Kidney (tissue), 14 donors: ENCODE results near the gene AUTS2. TPM values are rescaled to one million over a fixed set of nuclear protein-coding genes. Genes with fewer than 3 reads are reported as not detected.

ENCODE experiments used
- DNase-seq, 5 donors: peaks; one replicate each; pipeline ENCODE4 v3.0.0-alpha.2; 2013 to 2020
- FAIRE-seq: peaks from 2 replicates; lab custom pipeline; 2012; peaks lifted over from hg19 to GRCh38; lab: Jason Lieb, UNC
- H3K27ac ChIP-seq, 2 donors: one replicate each; pipeline ENCODE4 v1.7.0; 2013; ENCODE audit warnings: low read depth in 2 of 2, low read length in 2 of 2, inconsistent platforms in 1 of 2
- H3K27me3 ChIP-seq: one replicate; pipeline ENCODE4 v1.7.1; 2013; ENCODE audit warnings: low read length, inconsistent platforms; ENCODE audit not compliant: control insufficient read depth, insufficient read depth
- H3K36me3 ChIP-seq, 3 donors: one replicate each; pipeline versions ENCODE4 v1.7.0 to v1.7.1; 2013; ENCODE audit warnings: low read length in 3 of 3, control low read depth in 1 of 3, inconsistent platforms in 1 of 3; ENCODE audit not compliant: insufficient read depth in 3 of 3, control insufficient read depth in 2 of 3
- H3K4me1 ChIP-seq, 3 donors: one replicate each; pipeline versions ENCODE4 v1.7.0 to v1.7.1; 2013; ENCODE audit warnings: low read length in 3 of 3, inconsistent platforms in 1 of 3, low read depth in 1 of 3; ENCODE audit not compliant: control insufficient read depth in 2 of 3, insufficient read depth in 2 of 3
- H3K4me3 ChIP-seq, 3 donors: one replicate each; pipeline versions ENCODE4 v1.7.0 to v1.8.1; 2013; ENCODE audit warnings: low read length in 3 of 3, control low read depth in 1 of 3, inconsistent platforms in 1 of 3
- H3K9ac ChIP-seq, 3 donors: one replicate each; pipeline versions ENCODE4 v1.7.0 to v1.7.1; 2013; ENCODE audit warnings: low read length in 3 of 3, control low read depth in 1 of 3, inconsistent platforms in 1 of 3
- H3K9me3 ChIP-seq, 3 donors: one replicate each; pipeline versions ENCODE4 v1.7.0 to v1.7.1; 2013; ENCODE audit warnings: low read length in 3 of 3, control low read depth in 1 of 3, inconsistent platforms in 1 of 3; ENCODE audit not compliant: control insufficient read depth in 2 of 3, insufficient read depth in 1 of 3
- intact Hi-C: fragments of 100-400 bp; cut with DNase I; formaldehyde crosslinking; loops from one replicate; pipeline ENCODE4 v1.11.1; 2022
- polyA plus RNA-seq: library from polyadenylated mRNA; stranded (reverse); fragments of 350-450 nt; fragmentation: Illumina TruSeq; extraction: RNeasy Lipid Tissue Mini Kit (QIAGEN cat#74804); gene quantifications from one replicate; pipeline ENCODE4 v1.2.3, GENCODE V29; 2014; ENCODE audit warnings: low read depth, low replicate concordance; ENCODE audit not compliant: insufficient read depth
- total RNA-seq: library from RNA; stranded (reverse); fragmentation: NEBNext Ultra II Directional; extraction: Animal tissue kit (Norgen Biotek cat#: 25700); gene quantifications from one replicate; pipeline ENCODE4 v1.2.1, GENCODE V29; 2021
- TF ChIP-seq, protein P1 (sequence below): IDR thresholded peaks from 3 replicates; pipeline ENCODE4 v1.5.1; 2012; ENCODE audit warnings: mild to moderate bottlenecking, moderate library complexity, borderline replicate concordance; ENCODE audit not compliant: insufficient read depth; ENCODE audit errors: extremely low read depth
- donor health status: control.
- donor health status: control.
- donor health status: control.
- donor health status: control.
- donor health status: control.
- donor health status: DM: yes; HTN: yes; CAD: no.
- donor health status: Normal renal cell carcinoma (clear cell type).

The AUTS2 gene
- total and polyA plus RNA-seq, 2 donors from 2014 or later = 5.2 to 33.8 TPM

DNA sequence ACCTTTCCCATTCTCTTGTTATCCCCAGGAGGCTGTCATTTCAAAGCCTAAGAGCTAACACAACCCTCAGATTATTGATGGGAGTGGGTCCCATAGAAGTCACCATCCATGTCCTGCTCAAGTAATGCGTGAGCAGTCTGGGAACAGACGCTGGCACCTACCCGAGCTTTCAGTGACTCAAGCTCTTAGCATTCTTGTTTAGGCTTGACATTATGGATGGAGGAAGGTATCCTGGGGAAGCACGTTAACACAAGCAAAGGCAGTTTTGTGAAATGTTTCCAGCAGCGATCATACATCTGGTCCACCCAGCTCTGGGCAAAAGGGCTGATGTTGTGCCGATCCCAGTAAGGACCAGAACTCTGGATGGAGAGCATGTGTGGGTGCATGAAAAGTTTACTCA, 30.0 kb upstream of the AUTS2 start:
- DNase-seq (no peak), FAIRE-seq (no peak)
- no peak overlapping the region for H3K27ac ChIP-seq
- TF ChIP-seq, protein P1, sequence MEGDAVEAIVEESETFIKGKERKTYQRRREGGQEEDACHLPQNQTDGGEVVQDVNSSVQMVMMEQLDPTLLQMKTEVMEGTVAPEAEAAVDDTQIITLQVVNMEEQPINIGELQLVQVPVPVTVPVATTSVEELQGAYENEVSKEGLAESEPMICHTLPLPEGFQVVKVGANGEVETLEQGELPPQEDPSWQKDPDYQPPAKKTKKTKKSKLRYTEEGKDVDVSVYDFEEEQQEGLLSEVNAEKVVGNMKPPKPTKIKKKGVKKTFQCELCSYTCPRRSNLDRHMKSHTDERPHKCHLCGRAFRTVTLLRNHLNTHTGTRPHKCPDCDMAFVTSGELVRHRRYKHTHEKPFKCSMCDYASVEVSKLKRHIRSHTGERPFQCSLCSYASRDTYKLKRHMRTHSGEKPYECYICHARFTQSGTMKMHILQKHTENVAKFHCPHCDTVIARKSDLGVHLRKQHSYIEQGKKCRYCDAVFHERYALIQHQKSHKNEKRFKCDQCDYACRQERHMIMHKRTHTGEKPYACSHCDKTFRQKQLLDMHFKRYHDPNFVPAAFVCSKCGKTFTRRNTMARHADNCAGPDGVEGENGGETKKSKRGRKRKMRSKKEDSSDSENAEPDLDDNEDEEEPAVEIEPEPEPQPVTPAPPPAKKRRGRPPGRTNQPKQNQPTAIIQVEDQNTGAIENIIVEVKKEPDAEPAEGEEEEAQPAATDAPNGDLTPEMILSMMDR = no peak
- no peaks in the 10 kb centered on the region for H3K27me3 ChIP-seq
- H3K9ac ChIP-seq = no peak overlapping the region
- no peak overlapping the region for H3K4me3 ChIP-seq
- no peaks in the 10 kb centered on the region for H3K36me3 ChIP-seq
- H3K9me3 ChIP-seq = no peaks in the 10 kb centered on the region
- intact Hi-C loops = no loop called here
- no peaks in the 10 kb centered on the region for H3K4me1 ChIP-seq

DNA sequence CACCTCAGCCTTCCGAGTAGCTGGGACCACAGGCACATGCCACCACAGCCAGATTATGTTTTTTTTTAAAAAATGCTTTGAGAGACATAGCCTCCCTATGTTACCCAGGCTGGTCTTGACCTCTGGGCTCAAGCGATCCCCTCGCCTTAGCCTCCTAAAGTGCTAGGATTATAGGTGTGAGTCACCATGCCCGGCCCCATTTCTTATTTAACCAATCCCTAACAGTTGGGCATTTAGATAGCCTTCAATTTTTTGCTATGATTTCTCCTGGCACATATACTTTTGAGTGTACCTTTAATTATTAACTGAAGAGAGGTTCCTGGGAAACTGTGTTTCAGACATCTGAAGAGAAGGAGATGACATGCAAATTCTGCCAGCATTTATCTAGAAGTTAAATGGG, 22.6 kb upstream of the AUTS2 start:
- TF ChIP-seq, protein P1 = no peak
- intact Hi-C loops = no loop called here

DNA sequence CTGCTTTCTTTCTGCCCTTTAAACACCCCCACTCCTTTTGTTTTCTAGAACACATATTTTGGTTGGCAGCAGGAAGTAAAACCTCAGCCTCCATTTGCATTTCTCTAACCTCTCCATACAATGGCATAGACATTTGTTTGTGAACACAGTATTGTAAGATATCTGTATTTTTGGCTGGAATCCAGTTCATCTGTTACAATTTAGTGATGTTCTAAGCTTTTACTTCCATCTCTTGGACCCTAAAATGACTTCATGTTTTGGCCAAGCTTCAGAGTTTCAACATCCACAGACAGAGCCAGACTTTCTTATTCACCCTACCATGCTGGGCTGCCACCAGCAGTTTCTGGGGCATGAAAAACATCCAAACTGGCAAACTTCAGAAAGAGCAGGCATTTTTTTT, 21.1 kb upstream of the AUTS2 start:
- TF ChIP-seq, protein P1 = no peak
- no peak overlapping the region for H3K4me3 ChIP-seq
- no peaks in the 10 kb centered on the region for H3K27me3 ChIP-seq
- H3K9me3 ChIP-seq = no peaks in the 10 kb centered on the region
- intact Hi-C loops = no loop called here
- H3K27ac ChIP-seq = no peak overlapping the region
- no peaks in the 10 kb centered on the region for H3K36me3 ChIP-seq
- DNase-seq (no peak), FAIRE-seq (no peak)
- no peaks in the 10 kb centered on the region for H3K4me1 ChIP-seq
- no peak overlapping the region for H3K9ac ChIP-seq

More for the DNA sequence above, 22.6 kb upstream of the AUTS2 start:
- Histone ChIP-seq H3K4me1 (no peaks in the 10 kb centered on the region), H3K9ac (no peak overlapping the region), H3K27ac (no peak overlapping the region), H3K9me3 (no peaks in the 10 kb centered on the region), H3K27me3 (no peaks in the 10 kb centered on the region), H3K4me3 (no peak overlapping the region), H3K36me3 (no peaks in the 10 kb centered on the region)
- FAIRE-seq = no peak
- DNase-seq = no peak

DNA sequence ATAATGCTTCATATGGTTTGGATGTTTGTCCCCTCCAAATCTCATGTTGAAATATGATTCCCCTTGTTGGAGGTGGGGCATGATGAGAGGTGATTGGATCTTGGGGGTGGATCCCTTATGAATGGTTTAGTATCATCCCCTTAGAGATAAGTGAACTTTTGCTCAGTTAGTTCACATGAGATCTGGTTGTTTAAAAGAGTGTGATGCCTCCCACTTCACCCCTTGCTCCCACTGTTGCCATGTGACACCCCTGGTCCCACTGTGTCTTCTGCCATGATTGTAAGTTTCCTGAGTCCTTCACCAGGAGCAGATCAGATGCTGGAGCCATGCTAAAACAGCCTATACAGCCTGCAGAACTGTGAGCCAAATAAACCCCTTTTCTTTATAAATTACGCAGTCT, 13.1 kb upstream of the AUTS2 start:
- DNase-seq (no peak), FAIRE-seq (no peak)
- TF ChIP-seq, protein P1 = no peak
- H3K9ac ChIP-seq = no peak overlapping the region
- H3K4me3 ChIP-seq = no peak overlapping the region
- H3K9me3 ChIP-seq = no peaks in the 10 kb centered on the region
- no peaks in the 10 kb centered on the region for H3K36me3 ChIP-seq
- no peaks in the 10 kb centered on the region for H3K4me1 ChIP-seq
- no peak overlapping the region for H3K27ac ChIP-seq
- intact Hi-C loops = no loop called here
- H3K27me3 ChIP-seq = no peaks in the 10 kb centered on the region
